NOMO-1 treated with DMSO at 0.1 percent for 48 hours (cell line): Measurements from ENCODE around the gene GREB1.

Source experiments
- DNase-seq: peaks from one replicate; lab custom pipeline; 2025; ENCODE audit not compliant: unreplicated experiment; lab: John Stamatoyannopoulos, UW

GREB1 gene

DNA sequence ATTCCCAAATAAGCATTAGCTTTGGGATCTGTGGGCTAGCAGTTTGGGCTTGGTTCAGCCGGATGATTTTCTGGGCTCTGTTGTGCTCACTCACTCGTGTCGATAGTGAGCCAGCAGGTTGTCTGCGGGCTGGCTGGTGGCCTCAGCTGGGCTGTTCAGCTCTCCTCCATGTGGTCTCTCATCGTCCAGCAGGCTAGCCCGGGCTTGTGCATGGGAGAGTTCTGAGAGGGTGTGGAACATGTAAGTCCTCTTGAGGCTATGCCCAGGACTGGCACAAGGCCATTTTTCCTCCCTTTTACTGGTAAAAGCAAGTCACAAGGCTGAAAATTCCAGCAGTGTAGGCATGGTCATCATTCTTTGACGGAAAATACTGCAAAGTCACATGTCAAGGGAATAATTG is 97.6 kb downstream of the GREB1 start:
- no peak for DNase-seq

DNA sequence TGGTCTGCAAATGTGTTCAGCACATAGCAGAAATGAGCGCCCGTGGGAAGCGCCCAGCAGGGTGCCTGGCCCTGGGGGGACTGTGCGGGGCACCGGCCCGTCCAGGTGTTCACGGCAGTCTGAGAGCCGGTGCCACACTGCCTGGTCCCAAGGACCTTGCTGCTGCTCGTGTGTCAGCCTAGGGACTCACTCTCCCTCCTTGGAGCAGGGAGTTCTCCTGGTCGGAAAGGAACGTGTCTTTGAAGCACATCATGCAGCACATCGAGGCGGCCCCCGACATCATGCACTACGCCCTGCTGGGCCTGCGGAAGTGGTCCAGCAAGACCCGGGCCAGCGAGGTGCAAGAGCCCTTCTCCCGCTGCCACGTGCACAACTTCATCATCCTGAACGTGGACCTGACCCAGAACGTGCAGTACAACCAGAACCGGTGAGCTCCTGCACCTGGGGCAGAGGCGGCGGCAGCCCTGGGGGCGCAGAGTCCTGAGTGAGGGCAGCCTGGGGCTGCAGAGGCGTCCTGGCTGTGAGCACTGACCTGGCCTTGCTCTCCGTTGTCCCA is 100.2 kb downstream of the GREB1 start:
- no peak for DNase-seq

DNA sequence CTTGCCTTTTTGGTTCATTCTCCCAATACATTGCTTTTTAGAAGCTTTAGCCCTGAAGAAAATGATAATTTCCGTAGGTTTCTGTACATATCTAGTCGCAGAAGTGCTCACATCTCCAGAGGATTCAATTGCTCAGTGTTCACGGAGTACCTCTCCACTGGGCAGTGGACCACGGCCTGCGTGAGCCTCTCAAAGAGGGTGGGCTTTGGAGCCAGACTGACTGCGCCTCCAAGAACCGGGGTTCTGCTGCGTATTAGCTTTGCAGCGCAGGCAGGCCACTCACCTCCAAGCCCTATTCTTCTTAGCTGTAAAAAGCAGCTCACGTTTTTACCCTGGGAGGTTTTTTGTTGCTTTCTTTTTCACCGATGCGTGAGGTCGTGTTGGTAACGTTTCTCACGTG is 100.7 kb downstream of the GREB1 start:
- DNase-seq = no peak

- no peak for DNase-seq
These were observed 101.3 kb downstream of the GREB1 start for GRCh38 chr2:11635141-11635540.

DNA sequence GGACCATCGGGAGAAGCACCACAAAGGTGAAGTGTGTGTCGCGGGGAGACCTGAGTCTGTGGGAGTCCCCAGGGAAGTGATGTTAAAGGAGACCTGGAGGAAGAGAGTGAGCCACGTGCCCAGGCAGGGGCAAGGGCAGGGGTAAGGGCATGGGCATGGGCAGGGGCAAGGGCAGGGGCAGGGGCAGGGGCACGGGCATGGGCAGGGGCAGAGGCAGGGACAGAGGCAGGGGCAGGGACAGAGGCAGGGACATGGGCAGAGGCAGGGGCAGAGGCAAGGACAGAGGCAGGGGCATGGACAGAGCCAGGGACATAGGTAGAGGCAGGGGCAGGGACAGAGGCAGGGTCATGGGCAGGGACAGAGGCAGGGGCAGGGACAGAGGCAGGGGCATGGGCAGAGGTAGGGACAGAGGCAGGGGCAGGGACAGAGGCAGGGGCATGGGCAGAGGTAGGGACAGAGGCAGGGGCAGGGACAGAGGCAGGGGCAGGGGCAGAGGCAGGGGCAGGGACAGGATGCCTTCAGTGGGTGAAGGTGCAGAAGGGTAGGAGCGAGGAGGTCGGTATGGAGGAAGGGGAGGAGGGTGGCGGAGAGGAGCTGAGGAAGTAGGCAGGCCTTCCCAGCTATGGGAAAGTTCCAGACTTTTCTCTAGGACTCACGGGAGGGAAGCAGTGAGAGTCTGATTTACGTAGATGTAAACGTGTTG is 102.9 kb downstream of the GREB1 start:
- DNase-seq = no peak

DNA sequence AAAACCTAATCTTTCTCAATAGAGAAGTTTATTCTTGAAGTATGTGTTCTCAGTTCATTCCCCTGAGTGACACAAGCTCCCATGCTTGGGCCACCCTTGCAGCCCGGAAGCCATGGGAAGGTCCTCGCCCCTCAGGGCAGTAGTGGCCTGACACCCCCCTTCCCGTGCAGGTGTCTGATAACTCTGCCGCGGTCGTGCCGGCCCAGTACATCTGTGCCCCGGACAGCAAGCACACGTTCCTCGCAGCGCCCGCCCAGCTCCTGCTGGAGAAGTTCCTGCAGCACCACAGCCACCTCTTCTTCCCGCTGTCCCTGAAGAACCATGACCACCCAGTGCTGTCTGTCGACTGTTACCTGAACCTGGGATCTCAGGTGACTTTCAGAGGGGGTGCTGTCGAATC is 103.7 kb downstream of the GREB1 start:
- no peak for DNase-seq

DNA sequence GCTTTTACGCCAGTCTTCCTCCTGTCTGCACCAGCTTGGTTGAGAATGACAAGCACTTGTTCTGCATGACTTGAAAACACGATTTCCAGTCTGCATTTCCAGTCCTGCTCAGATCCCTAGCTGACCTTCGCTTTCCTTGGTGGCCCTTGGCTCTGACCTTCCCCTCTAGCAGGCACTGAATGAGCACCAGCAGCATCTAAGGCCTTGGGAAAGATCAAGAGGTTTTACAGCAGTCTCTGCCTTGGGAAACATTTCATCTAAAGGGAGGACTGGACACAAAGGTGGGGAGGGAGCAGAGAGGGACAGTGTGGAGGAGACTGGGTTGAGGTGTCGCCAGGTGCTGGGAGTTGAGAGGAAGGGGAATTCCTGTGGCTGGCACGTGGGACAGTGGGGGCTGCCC is 105.7 kb downstream of the GREB1 start:
- DNase-seq = no peak

GRCh38 chr2:11640132-11640531 is 106.3 kb downstream of the GREB1 start:
- no peak for DNase-seq

DNA sequence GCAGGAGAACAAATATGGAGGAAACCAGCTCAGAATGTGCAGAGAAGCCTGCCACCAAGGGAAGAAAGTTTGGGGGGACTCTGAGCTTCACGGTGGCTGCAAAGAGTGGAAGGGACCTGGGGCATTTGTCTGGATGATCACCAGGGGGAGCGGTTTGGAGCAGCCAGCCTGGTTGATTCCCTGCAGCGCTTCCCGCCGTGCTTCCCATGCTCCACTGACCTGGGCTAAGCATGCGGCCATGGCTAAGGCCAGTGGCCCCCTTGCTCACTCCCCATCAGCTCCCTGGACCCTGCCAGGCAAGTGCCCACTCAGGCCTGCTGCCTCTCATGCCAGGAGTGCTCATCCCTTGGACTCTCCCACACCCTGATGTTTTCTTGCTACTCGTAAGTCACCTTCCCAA is 109.1 kb downstream of the GREB1 start:
- no peak for DNase-seq

GRCh38 chr2:11644293-11644692 is 110.4 kb downstream of the GREB1 start:
- DNase-seq = no peak

DNA sequence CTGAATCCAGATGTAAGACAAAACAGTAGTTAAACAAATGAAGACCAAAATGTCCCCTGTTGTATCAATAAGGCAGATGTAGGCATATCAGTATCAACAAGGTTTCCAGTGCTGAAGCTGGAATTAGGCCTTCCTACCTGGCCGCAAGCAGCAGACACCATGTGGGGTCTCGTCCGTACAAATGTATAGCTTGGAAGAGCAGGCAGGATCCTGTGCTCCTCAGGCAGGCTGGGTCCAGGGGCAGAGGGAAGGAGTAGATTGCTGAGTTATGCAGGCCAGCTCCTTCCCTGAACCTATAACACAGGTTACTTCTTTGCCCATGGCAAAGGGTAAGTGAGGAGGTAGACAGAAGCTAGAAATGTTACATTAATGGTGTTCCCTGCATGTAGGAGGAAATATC is 112.7 kb downstream of the GREB1 start:
- DNase-seq = no peak

DNA sequence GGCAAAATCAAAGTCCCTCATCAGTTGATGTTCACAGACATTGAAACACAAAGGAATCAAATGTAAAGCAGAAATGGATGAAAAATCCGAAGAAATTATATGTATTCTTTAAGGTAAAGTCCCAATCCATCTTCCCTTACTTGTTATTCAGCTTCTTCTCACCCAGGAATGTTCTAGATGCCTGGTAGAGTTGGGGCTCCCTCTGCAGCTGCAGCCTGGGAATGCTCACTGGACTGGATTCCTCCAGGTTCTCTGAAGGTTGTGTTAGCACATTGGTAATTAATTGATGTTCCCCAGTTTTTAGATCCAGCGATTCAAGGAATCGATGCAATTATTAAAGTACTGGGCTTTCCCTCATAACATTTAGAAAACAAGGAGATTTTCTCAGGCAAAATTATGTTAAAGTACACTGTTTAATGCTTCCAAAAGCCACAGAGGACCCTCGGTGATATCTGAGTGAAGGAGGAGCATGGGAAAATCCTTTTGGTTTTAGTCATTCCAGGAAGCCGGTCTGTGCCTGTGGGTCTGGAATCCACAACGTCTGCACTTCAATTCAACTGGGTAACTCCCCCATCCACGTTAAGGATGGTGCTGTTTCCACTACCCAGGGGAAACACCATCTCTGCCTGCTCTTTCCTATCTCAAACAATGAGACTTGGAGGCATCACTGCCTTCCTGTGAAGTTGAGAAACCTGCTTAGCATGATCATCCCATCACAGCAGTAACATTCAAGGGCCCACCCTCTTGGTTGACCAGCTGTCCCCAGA is 114.2 kb downstream of the GREB1 start:
- DNase-seq = no peak

DNA sequence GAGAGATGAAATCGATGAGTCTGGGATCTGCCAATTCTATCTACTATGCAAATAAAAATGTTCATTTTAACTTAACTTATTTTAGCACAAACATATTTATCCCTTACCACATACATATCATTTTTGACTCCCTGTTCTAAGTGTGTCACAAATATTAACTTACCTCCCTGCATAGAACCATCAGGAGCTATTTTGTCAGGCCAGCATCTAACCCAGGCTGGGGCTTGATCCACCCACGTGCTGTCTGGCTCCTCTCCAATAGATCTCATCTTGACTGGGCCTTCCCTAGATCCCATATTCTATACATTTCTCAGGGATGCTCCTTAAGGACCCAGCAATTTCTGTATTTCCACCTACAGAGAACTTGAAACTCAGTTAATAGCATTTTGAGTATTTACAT is 115.2 kb downstream of the GREB1 start:
- no peak for DNase-seq

DNA sequence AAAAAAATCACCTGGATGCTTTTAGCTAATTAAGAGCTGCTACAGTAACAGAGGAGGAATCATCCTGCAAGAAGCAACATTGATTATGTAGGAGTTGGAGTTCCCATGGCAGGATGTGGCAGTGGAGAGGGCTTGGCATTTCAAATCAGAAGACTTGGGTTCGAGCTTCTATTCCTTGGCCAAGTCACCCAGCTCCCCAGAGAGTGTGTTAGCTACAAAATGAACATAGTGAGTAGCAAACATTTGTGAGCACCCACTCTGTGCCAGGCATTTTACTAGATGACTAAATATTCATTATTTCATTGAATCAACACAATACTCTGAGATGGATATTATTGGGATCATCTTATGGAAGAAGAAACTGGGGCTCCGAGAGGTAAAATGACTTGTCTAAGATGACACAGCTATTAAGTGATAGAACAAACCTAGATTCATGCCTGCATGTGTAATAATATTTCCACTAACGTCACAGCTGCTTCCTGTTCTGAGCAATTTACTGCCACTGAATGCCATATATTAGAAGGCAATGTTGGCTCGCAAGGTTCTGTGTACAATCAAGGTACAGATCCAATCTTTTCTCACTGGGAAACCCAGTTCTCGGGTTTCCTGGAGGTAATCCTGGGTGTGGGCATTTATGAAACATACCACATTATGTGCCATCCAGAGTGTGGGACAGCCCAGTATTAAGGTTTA is 118.2 kb downstream of the GREB1 start:
- no peak for DNase-seq

- no peak for DNase-seq
These were observed 118.7 kb downstream of the GREB1 start for GRCh38 chr2:11652553-11652952.

GRCh38 chr2:11655495-11655894 is 121.7 kb downstream of the GREB1 start:
- DNase-seq = no peak

DNA sequence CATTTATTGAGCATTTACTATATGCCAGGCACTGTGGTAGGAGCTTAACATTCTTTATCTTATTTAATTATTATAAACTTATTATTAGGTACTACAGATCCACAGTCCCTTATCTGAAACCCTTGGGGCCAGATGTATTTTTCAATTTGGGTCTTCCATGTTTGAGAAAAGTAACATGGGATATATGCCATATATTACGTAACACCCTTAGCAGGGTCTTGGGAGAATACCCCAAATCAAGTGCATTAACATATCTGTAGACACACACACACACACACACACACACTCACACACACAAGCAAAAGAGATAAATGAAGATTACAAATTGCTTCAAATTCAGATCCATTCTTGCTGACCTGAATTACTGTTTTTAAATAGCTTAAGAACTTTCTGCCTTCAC is 122.4 kb downstream of the GREB1 start:
- DNase-seq = no peak

DNA sequence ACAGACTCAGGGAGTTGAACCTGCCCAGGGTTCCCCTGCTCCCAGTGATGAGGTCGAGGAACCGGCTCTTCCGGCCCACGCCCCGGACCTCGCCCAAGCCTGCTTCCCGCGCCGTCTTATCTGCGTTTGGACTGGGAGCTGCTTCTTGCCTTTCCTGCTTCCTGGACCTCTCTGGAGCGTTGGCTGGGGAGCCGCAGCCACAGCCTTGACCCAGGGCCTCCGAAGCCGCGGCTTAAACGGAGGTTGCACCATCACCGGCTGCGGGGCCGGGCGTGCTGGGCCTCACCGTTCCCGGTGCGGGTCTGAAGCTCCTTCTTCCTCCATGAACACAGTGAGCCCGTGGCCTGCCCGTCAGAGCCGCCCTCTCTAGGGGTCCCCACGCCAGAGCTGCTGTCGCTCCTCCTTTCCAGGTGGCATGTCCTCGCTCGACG is 122.8 kb downstream of the GREB1 start:
- DNase-seq = no peak

DNA sequence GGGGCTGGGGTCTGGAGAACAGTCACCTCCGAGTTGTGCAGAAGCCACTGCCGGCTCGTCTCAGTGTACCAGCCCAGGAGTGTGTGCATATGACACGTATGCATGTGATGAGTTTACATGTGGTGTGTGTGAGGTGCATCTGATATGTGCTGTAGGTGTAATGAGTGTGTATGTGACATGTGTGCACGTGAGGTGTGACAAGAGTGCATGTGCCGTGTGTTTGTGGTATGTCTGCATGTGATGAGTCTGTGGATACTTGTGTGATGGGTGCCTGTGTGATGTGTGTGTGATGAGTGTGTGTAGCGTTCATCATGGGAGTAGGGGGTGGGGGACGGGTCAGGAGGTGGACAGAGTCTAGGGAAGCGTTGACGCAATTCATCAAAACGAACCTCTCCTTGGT is 123.3 kb downstream of the GREB1 start:
- DNase-seq = no peak

DNA sequence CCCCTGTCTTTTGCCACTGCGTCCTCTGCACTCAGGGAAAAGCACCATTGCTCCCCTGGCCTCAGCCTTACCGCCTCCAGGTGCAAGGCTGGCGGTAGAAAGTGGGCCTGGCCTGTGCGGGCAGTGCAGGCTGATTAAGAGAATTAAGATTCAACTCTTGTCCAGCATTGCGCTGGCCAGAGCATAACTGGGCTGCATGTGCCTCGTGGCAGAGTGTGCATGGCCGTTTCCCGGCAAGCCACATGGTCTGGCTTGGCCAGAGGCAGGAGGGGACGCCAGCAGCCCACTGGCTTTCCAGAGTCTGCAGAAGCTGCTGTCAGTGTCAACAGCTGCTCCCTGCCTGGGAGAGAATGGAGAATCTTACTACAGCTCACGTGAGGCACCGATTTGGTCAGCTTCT is 123.8 kb downstream of the GREB1 start:
- no peak for DNase-seq

- DNase-seq = no peak
These were observed 124.6 kb downstream of the GREB1 start for GRCh38 chr2:11658208-11659114.
